RPMI8226 (cell line): ENCODE results near the gene RIPOR3.
"Not testable (repeated sequence)": the region's sequence is repeated elsewhere in the genome, so short reads cannot be mapped to it uniquely, and the experiment has no call there.

Experiments
- DNase-seq: peaks from one replicate; pipeline ENCODE4 v3.0.0-alpha.2; 2015

The RIPOR3 gene

DNA sequence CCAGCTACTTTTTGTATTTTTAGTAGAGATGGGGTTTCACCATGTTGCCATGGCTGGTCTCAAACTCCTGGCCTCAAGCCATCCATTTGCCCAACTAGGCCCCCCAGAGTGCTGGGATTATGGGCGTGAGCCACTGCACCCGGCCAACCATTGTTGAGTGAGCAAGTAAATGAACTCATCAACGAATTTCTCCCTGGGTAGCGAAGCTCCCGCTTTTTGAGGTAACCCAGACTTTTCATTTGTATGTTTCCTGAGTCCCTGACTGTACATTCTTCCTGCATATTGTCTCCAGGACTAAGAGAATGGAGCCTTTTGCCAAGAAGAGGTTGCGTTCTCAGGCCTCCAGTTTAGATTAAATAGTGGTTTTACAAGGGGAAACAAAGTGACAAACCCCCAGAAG, 36.4 kb downstream of the RIPOR3 start:
- DNase-seq = no peak

DNA sequence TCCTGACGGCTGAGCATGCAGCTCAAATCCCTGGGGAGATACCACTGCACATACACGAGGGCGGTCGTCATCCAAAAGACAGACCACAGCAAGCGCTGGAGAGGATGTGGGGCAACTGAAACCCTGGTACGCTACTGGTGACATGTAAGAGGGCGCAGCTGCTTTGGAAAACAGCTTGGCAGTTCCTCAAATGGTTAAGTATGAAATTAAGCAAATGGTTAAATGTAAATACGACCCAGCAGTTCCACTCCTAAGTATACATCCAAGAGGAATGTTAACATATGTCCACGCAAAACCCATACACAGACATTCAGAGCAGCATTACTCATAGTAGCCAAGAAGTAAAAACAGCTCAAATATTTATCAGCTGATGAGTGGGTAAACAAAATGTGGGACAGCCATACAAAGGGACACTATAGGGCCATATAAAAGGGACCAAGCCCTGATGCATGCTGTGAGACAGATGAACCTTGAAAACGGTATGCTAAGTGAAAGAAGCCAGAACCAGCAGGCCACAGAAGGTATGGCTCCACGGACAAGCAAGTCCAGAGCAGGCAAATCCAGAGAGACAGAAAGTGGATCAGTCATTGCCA, 38.5 kb downstream of the RIPOR3 start:
- no peak for DNase-seq

DNA sequence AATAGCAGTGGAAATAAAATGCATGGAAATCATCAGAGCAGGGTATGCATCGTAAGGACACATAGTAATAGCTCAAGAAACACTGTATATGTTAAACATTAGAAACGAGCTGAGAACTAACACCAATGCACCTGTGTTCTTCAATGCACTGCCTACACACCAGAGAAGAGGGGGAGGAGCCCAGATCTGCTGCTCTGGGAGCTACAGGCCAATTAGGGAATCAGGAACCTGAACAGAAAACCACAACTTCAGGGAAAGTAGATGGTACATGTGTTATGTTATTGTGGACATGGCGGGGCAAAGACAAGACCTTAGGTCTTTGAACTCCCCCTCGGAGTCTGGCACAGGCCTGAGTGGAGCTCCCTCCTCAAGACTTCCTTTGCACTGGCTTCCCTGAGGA, 39.7 kb downstream of the RIPOR3 start:
- DNase-seq = peak; percentile 30

- no peak for DNase-seq
Measured at GRCh38 chr20:50649590-50649989, 41.8 kb downstream of the RIPOR3 start.

- no peak for DNase-seq
Measured at GRCh38 chr20:50648651-50649050, 42.7 kb downstream of the RIPOR3 start.

DNA sequence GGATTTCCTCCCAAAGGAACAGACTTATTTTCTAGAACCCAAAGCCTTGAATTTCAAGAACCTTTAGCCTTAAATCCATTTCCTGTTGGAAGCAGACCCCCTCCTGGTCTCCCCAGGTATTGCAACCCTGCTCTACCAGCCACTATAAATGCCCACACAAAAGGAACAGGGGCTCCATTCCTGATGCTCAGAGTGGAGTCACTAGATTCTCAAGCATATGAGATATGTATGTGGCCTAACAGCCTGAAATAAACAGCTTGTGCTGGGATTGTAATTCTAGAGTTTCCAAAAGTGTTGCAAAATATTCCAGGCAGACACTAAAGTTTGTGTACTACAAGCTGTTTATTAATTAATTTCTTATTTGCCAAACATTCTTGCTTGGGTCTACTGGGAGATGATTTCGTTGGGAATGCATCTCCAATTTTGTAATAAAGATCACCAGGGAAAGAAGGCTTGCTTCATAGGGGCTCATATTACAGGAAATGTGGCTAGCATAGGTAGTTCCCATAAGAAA, 44.8 kb downstream of the RIPOR3 start:
- DNase-seq = no peak

- DNase-seq = peak; percentile 56
Measured at GRCh38 chr20:50645253-50646068, 45.9 kb downstream of the RIPOR3 start.

DNA sequence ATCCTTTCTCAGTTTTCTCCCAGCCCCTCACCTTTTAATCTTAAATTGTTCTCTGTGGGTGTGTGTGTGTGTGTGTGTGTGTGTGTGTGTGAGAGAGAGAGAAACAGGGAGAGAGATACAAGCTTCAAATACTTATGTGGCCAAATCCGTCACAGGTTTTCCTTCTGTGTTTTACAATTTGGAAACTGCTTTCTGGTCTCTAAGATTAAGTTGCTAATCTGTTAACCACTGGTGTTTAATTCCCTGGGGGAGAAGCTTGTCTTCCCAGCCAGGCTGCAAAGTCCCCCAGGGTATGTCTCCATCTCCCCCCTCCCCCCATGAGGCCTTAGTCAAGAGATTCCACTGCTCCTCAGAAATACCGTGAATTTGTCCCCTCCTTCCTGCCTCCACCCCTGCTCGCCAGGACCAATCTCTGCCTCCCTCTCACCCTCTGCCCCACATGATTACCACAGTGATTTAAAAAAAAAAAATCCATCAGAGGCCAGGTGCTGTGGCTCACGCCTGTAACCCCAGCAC, 49.0 kb downstream of the RIPOR3 start:
- no peak for DNase-seq

GRCh38 chr20:50641625-50642287, 49.6 kb downstream of the RIPOR3 start:
- not testable (repeated sequence) for DNase-seq

GRCh38 chr20:50639971-50640711, 51.2 kb downstream of the RIPOR3 start:
- not testable (repeated sequence) for DNase-seq

DNA sequence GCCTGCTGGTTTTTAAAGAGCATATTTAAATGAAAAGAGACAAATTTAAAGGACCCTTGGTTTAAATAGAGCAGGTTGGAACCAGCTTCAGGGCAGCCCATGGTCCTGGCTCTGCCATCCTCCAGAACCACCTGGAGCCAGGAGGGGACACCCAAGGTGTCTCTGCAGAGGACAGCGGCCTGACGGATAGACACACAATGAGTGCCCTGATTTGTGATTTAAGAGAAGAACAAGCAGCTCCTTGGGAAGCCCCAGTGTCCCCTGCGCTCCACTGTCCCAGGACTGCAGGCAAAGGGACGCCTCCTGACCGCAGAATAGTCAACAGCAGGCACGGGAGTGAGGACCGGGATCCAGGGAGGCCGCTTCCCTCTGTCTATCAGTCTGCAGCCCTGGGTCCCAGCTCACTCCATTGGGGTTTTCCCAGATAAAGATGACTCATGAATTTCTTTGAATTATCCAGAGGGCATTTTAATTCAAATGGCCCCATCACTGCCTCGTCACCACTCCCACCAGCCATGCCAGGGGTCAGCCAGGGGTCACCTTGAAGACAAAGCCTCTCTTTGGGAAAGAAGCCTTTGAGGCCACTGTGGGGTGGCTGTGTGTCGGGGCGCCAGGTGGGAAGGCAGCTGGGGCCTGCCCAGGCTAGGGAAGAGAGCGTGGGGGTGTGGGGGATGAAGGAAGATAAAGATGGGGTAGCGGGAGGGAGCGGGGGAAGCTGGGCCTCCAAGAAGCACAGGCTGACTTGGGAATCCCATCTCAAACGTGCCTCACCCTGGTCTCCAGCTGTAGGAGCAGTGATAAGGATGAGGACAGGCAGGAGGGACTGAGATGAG, 53.1 kb downstream of the RIPOR3 start:
- DNase-seq = not testable (repeated sequence)

- no peak for DNase-seq
Measured at GRCh38 chr20:50636601-50637540, 54.5 kb downstream of the RIPOR3 start.

DNA sequence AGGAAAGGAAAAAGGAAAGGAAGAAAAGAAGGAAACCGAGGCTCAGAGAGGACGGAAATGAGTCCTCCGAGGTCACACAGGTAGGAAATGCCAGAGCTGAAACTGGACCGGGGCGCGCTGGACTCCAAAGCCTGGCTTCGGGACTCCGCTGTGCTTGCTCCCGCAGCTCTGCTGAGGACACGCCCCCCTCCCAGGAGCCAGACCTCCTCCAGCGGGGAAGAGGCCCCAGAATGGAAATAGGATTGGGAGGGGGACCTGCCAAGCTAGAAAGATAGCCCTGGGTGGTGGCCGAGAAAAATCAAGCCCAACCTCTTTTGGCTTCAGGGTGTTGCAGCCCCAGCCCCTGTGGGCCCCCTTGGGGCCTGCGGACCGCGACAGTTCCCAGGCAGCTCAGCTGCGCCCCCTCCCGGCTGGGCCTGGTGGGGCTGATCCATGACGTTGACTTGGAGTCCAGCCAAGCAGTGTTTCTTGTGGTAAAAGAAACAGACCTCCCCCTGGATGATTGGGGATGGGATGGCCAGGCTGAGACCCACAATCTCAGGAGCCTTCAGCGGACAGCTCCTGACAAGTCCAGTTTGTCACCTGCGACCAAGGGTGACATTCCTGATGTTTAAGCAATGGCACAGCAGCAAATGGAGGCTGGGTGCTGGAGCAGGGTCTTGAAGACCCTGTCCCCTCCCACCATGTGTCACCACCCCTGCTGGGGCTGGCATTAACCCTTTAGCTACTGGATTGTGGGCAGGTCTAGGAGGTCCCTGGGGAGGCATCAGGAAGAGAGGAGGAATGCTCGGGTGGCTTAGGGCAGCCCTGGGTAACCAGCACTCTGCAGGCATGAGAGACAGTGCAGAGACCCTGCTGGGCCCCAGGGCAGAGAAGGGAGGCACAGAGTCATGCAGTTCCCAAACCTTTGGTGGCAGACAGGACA, 55.4 kb downstream of the RIPOR3 start:
- peak; percentile 77 for DNase-seq

DNA sequence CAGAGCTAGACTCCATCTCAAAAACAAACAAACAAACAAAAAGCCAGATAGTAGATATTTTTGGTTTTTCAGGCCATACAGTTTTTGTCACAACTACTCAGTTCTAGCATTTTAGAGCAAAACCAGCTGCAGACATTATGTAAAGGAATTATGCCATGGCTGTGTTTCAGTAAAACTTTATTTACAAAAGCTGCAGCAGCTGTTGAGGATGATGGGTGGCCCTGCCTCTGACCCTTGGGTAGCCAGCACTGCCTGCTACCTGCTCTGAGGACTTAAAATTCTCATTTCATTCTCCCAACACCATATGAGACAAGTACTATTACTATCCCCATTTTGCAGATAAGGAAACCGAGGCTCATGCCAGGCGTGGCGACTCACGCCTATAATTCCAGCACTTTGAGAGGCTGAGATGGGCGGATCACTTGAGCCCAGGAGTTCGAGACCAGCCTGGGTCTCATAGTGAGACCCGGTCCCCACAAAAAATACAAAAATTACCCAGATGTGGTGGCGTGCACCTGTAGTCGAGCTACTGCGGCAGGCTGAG, 56.3 kb downstream of the RIPOR3 start:
- DNase-seq = no peak

GRCh38 chr20:50634191-50634590, 57.2 kb downstream of the RIPOR3 start:
- no peak for DNase-seq

DNA sequence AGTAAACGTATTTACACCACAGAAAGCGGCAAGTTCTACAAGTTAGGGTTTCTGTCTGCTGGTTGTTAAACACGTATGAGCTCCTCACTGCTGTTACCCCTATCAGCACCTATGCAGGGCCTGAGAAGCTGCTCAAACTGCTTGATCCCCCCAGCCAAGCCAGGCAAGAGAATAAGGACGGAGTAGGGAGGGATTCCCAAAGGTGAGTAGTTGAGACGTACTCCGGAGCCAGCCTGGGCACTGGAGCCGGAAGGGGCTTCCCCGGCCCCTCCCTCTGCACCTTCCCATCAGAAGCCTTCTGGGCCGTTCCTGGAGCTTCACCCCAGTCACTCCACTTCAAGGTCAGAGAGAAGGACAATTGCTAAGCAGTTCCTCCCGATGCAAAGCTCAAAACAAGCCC, 58.0 kb downstream of the RIPOR3 start:
- no peak for DNase-seq

GRCh38 chr20:50632701-50633100, 58.6 kb downstream of the RIPOR3 start:
- DNase-seq = no peak

GRCh38 chr20:50632236-50632635, 59.1 kb downstream of the RIPOR3 start:
- no peak for DNase-seq

DNA sequence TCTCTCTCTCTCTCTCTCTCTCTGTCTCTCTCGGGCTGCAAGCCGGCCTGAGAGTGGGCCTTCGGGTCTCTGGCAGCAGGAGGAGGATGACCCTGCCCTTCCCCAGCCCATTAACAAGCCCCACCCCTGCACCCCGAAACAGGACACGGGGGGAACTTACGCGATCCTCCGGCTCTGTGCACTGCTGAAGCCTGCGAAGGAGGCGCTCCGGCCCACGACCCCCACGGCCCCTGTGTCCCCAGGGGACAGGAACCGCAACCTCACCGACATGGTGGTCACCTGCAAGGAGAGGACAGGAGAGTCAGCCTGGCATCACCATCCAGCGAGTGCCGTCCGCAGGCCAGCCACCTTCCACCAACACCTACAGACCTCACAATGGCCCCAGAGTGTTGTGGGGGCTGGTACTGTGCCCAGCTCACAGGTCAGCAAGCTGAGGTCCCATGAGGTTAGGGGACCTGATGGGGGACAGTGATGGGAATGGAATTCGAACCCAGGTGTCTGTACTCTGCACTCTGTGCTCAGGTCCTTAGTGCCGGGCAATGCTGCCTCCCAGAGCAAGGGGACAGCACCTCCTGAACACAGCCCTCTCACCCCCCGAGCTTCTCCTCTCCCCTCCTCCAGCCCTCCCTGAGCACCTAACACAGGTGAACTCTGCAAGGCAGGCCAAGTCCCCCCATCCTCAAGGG, 60.6 kb downstream of the RIPOR3 start:
- no peak for DNase-seq
